Glutamatergic neuron (in vitro differentiated cells): ENCODE results near the gene JAZF1. TPM values are rescaled to one million over a fixed set of nuclear protein-coding genes. Genes with fewer than 3 reads are reported as not detected.

ENCODE experiments used
- DNase-seq: peaks from one replicate; pipeline ENCODE4 v3.0.0; 2022
- H3K27ac Mint-ChIP-seq: one replicate; pipeline ENCODE4 v1.8.0; 2020; ENCODE audit warnings: mild to moderate bottlenecking, mixed read lengths, inconsistent platforms; ENCODE audit not compliant: unreplicated experiment
- H3K27me3 Mint-ChIP-seq: one replicate; pipeline ENCODE4 v1.8.0; 2020; ENCODE audit warnings: mild to moderate bottlenecking, moderate library complexity, mixed read lengths, inconsistent platforms; ENCODE audit not compliant: unreplicated experiment
- H3K36me3 Mint-ChIP-seq: one replicate; pipeline ENCODE4 v1.8.0; 2020; ENCODE audit warnings: mild to moderate bottlenecking, mixed read lengths, inconsistent platforms; ENCODE audit not compliant: unreplicated experiment
- H3K4me1 Mint-ChIP-seq: one replicate; pipeline ENCODE4 v1.8.0; 2020; ENCODE audit warnings: mild to moderate bottlenecking, low read depth, mixed read lengths, inconsistent platforms; ENCODE audit not compliant: unreplicated experiment
- H3K4me3 Mint-ChIP-seq: one replicate; pipeline ENCODE4 v1.8.0; 2020; ENCODE audit warnings: mild to moderate bottlenecking, mixed read lengths, inconsistent platforms; ENCODE audit not compliant: unreplicated experiment
- H3K9me3 Mint-ChIP-seq: one replicate; pipeline ENCODE4 v1.8.0; 2020; ENCODE audit warnings: mild to moderate bottlenecking, moderate library complexity, mixed read lengths, inconsistent platforms; ENCODE audit not compliant: unreplicated experiment
- CTCF ChIP-seq: fragments of 200-600 bp; sonication (generic); IDR thresholded peaks from one replicate; pipeline ENCODE4 v1.5.0; 2021; ENCODE audit not compliant: partially characterized antibody, unreplicated experiment
- long read RNA-seq: library from polyadenylated mRNA; unstranded; transcript quantifications from one replicate; pipeline ENCODE4 v2.0.0, GENCODE V29; 2020; ENCODE audit not compliant: unreplicated experiment
- total RNA-seq: library from RNA; stranded (reverse); fragmentation: NEBNext Ultra II Directional; extraction: Animal tissue kit (Norgen Biotek cat#: 25700); gene quantifications from one replicate; pipeline ENCODE4 v1.2.1, GENCODE V29; 2021; ENCODE audit not compliant: unreplicated experiment

JAZF1 gene
- total RNA-seq: 14.1 TPM
- long read RNA-seq, partial matches to known transcripts: 1 of 6 reads
- long read RNA-seq, other reads (novel, unspliced or antisense): 2 of 6 reads

DNA sequence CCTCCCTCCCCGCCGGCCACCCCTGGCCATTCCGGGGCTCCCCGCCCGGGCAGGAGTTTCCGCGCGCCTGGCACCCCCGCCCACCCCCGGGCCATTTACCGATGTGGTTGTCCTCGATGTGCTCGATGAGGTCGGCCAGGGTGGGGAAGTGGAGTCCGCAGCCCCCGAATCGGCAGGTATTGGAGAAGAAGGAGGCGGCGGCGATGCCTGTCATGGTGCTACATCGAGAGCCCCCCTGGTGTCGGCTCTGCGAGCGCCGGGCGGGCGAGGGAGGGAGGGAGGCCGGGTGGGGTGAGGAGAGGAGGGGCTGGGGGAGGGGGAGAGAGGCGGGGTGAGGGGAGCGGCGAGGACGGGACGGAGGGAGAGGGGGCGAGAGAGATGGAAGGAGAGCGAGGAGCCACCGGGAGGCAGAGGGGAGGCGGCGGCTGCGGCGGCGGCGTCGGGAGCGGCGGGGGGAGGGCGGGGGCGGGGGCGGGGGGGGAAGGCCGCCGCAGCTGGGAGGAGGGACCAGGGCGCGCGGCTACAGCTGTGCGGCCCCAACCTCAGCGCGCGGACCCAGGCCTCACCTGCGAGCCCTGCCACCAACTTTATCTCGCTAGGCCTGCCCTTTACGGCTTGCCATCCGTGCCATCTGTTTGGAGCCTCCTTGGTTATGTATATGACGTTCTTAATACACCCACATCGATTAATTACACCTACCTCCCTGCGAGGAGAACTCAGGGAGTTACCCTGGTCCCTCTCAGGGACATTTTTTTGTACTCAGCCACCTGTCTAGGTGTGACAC lies at the start of gene JAZF1:
JAZF1 (minus strand) TSS at position 432 of the 784 bp plus-strand sequence.
- Mint-ChIP-seq H3K4me3 (peak within 1 kb of the TSS; percentile 88), H3K4me1 (peaks cover 5% of the 10 kb centered on the region), H3K27me3 (peaks cover 8% of the 10 kb centered on the region), H3K9me3 (peaks cover 9% of the 10 kb centered on the region), H3K36me3 (no peaks in the 10 kb centered on the region), H3K27ac (peak within 1 kb of the TSS; percentile 74)
- TF ChIP-seq CTCF: no peak
- peak; percentile 86 for DNase-seq

DNA sequence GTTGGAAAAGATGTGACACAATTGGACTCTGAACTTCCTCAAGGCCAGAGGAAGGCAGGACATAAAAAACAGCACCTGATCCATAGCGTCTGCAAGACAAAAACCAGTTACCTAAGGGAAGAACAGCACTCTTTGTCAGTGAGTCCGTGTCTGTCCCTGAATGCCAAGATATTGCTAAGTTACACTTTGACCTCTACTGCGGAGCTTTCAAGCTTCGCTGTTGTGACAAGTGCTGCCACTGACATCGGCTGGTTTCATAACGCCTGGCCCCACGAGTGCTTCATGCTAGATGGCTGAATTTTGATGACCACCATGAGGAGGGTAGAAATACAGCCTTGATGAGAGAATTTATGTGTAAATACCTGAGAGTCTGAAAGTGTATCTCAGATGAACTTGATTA lies 49.7 kb upstream of the JAZF1 start:
- no peak for TF ChIP-seq CTCF
- Mint-ChIP-seq H3K4me3 (no peak overlapping the region), H3K9me3 (peaks cover 3% of the 10 kb centered on the region), H3K27me3 (no peaks in the 10 kb centered on the region), H3K4me1 (peaks cover 4% of the 10 kb centered on the region), H3K27ac (no peak overlapping the region), H3K36me3 (no peaks in the 10 kb centered on the region)
- no peak for DNase-seq

- Mint-ChIP-seq H3K27me3 (peaks cover 4% of the 10 kb centered on the region), H3K9me3 (peaks cover 3% of the 10 kb centered on the region), H3K27ac (no peak overlapping the region), H3K4me3 (no peak overlapping the region), H3K4me1 (peaks cover 9% of the 10 kb centered on the region), H3K36me3 (no peaks in the 10 kb centered on the region)
- no peak for DNase-seq
- no peak for TF ChIP-seq CTCF
Measured at GRCh38 chr7:28228396-28228795, 47.8 kb upstream of the JAZF1 start.

- Mint-ChIP-seq H3K9me3 (peaks cover 3% of the 10 kb centered on the region), H3K4me1 (peaks cover 9% of the 10 kb centered on the region), H3K36me3 (no peaks in the 10 kb centered on the region), H3K27ac (no peak overlapping the region), H3K4me3 (no peak overlapping the region), H3K27me3 (peaks cover 4% of the 10 kb centered on the region)
- no peak for TF ChIP-seq CTCF
- no peak for DNase-seq
Measured at GRCh38 chr7:28226003-28226402, 45.4 kb upstream of the JAZF1 start.

DNA sequence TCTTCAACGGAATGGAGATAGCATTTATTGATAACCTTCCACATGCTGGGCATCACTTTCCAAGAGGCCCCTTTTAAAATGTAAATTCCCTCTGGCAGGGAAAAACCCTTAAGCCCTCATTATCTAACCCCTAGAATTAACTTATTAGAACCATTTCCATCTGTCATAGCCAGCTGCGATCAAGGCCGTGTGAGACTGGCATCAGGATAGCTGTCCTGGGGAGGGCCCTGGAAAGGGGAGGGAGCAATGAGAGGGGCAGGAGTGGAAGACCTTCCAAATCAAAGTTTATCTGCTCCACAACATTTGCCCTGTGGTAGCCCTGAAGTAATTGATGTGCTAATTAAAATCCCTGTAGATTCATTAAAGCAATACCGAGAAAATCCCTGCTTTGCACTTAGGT lies 45.0 kb upstream of the JAZF1 start:
- Mint-ChIP-seq H3K9me3 (peaks cover 3% of the 10 kb centered on the region), H3K27me3 (peaks cover 4% of the 10 kb centered on the region), H3K27ac (peak overlapping the region; percentile 15), H3K4me1 (peaks cover 9% of the 10 kb centered on the region), H3K36me3 (no peaks in the 10 kb centered on the region), H3K4me3 (no peak overlapping the region)
- DNase-seq: no peak
- TF ChIP-seq CTCF: no peak
